SK-N-SH (cell line): Measurements from ENCODE around the gene ELF4. TPM values are rescaled to one million over a fixed set of nuclear protein-coding genes. Genes with fewer than 3 reads are reported as not detected.

Source experiments
- CTCF ChIA-PET: fragments of 300-600, 350-600 bp; formaldehyde crosslinking; extraction: SDS; loops from one replicate; lab custom pipeline; 2021; lab: Yijun Ruan, JAX
- POLR2A ChIA-PET: fragments of 350-600 bp; sonication (Branson Sonifier 250); formaldehyde crosslinking; extraction: SDS; loops from one replicate; lab custom pipeline; 2020; ENCODE audit warnings: antibody characterized with exemption, inconsistent platforms; lab: Yijun Ruan, JAX
- DNase-seq: peaks from one replicate; pipeline ENCODE4 v3.0.0; 2012
- H2AFZ ChIP-seq: fragments of 200-600 bp; sonication (generic); 2 replicates; pipeline ENCODE4 v1.8.1; 2016; ENCODE audit warnings: antibody characterized with exemption, mild to moderate bottlenecking, low read depth
- H3F3A ChIP-seq: fragments of 200-600 bp; sonication (generic); replicated peaks from 2 replicates; pipeline ENCODE3; 2016; ENCODE audit warnings: antibody characterized with exemption, mild to moderate bottlenecking; ENCODE audit not compliant: insufficient read depth
- H3K27ac ChIP-seq, 2 experiments: fragments of 200-500 bp in 1 of 2; fragments of 200-600 bp in 1 of 2; sonication (Bioruptor generic) in 1 of 2; sonication (generic), shearing (Covaris generic) in 1 of 2; 2 replicates each; pipeline versions ENCODE4 v1.5.1 to v1.6.1; 2014 to 2016; ENCODE audit warnings: low read depth in 2 of 2, inconsistent platforms in 1 of 2, low read length in 1 of 2, mild to moderate bottlenecking in 1 of 2, mixed read lengths in 1 of 2
- H3K27me3 ChIP-seq: fragments of 200-600 bp; sonication (generic), shearing (Covaris generic); 2 replicates; pipeline ENCODE4 v1.6.1; 2016; ENCODE audit warnings: mixed run types; ENCODE audit not compliant: insufficient read depth
- H3K36me3 ChIP-seq, 2 experiments: fragments of 200-500 bp in 1 of 2; fragments of 200-600 bp in 1 of 2; sonication (Bioruptor generic) in 1 of 2; sonication (generic) in 1 of 2; replicated peaks in 1 of 2; 2 replicates each; pipeline versions ENCODE3 to v1.5.1; 2014 to 2016; ENCODE audit warnings: low read length in 1 of 2, mild to moderate bottlenecking in 1 of 2; ENCODE audit not compliant: insufficient read depth in 2 of 2, control insufficient read depth in 1 of 2
- H3K4me1 ChIP-seq, 2 experiments: fragments of 200-500 bp in 1 of 2; fragments of 200-600 bp in 1 of 2; sonication (Bioruptor generic) in 1 of 2; sonication (generic), shearing (Covaris generic) in 1 of 2; 2 replicates each; pipeline versions ENCODE4 v1.5.1 to v1.6.1; 2014 to 2016; ENCODE audit warnings: low read depth in 1 of 2, low read length in 1 of 2, mixed run types in 1 of 2; ENCODE audit not compliant: insufficient read depth in 2 of 2, control insufficient read depth in 1 of 2
- H3K4me2 ChIP-seq: fragments of 200-600 bp; sonication (generic), shearing (Covaris generic); 2 replicates; pipeline ENCODE4 v1.6.1; 2017; ENCODE audit warnings: mixed run types
- H3K4me3 ChIP-seq, 2 experiments: fragments of 200-500 bp in 1 of 2; fragments of 200-600 bp in 1 of 2; sonication (Bioruptor generic) in 1 of 2; sonication (generic), shearing (Covaris generic) in 1 of 2; 2 replicates each; pipeline versions ENCODE4 v1.5.1 to v1.8.1; 2014 to 2016; ENCODE audit warnings: low read depth in 2 of 2, inconsistent platforms in 1 of 2, low read length in 1 of 2, mild to moderate bottlenecking in 1 of 2, mixed read lengths in 1 of 2, moderate library complexity in 1 of 2
- H3K79me2 ChIP-seq: fragments of 200-600 bp; sonication (generic); 2 replicates; pipeline ENCODE4 v1.8.1; 2017; ENCODE audit warnings: mild to moderate bottlenecking; ENCODE audit not compliant: insufficient read depth
- H3K9ac ChIP-seq: fragments of 200-600 bp; sonication (generic); 2 replicates; pipeline ENCODE4 v1.6.1; 2017; ENCODE audit warnings: mixed run types
- H3K9me2 ChIP-seq: fragments of 200-600 bp; sonication (generic); 2 replicates; pipeline ENCODE4 v1.6.1; 2017; ENCODE audit warnings: mixed run types
- H3K9me3 ChIP-seq: fragments of 200-600 bp; sonication (generic); 2 replicates; pipeline ENCODE4 v1.6.1; 2017; ENCODE audit warnings: mixed run types, mild to moderate bottlenecking, moderate library complexity
- H4K20me1 ChIP-seq: fragments of 200-600 bp; sonication (generic); 2 replicates; pipeline ENCODE4 v1.6.1; 2017; ENCODE audit warnings: mild to moderate bottlenecking, mixed run types; ENCODE audit not compliant: insufficient read depth
- ELF1 ChIP-seq: IDR thresholded peaks from 2 replicates; pipeline ENCODE4 v1.4.0; 2012
- EZH2phosphoT487 ChIP-seq: fragments of 200-600 bp; sonication (generic); IDR thresholded peaks from 2 replicates; pipeline ENCODE4 v1.6.1; 2017; ENCODE audit warnings: low read depth, mixed run types, mild to moderate bottlenecking, antibody characterized with exemption, moderate library complexity, borderline replicate concordance
- FOSL2 ChIP-seq: IDR thresholded peaks from 2 replicates; pipeline ENCODE4 v1.4.0; 2012; ENCODE audit warnings: low read depth, mild to moderate bottlenecking, moderate library complexity, borderline replicate concordance
- JUND ChIP-seq: IDR thresholded peaks from 2 replicates; pipeline ENCODE4 v1.4.0; 2012
- MAX ChIP-seq: IDR thresholded peaks from 2 replicates; pipeline ENCODE4 v1.4.0; 2012; ENCODE audit warnings: low read depth
- MEF2A ChIP-seq: IDR thresholded peaks from 2 replicates; pipeline ENCODE4 v1.4.0; 2012; ENCODE audit warnings: low read depth, borderline replicate concordance
- MXI1 ChIP-seq: IDR thresholded peaks from 2 replicates; pipeline ENCODE4 v1.6.1; 2012; ENCODE audit warnings: mild to moderate bottlenecking, low read depth, low read length, improper control_type of control experiment
- PBX3 ChIP-seq: IDR thresholded peaks from 2 replicates; pipeline ENCODE4; 2012
- RAD21 ChIP-seq: IDR thresholded peaks from 2 replicates; pipeline ENCODE4 v1.6.1; 2012; ENCODE audit warnings: mild to moderate bottlenecking, low read length
- RXRA ChIP-seq: IDR thresholded peaks from 2 replicates; pipeline ENCODE4 v1.4.0; 2012; ENCODE audit warnings: low read depth, mild to moderate bottlenecking, borderline replicate concordance
- SIN3A ChIP-seq: IDR thresholded peaks from 2 replicates; pipeline ENCODE4 v1.6.1; 2012; ENCODE audit warnings: low read depth, mild to moderate bottlenecking, low read length, moderate library complexity, borderline replicate concordance
- SMC3 ChIP-seq: IDR thresholded peaks from 2 replicates; pipeline ENCODE4 v1.6.1; 2012; ENCODE audit warnings: low read depth, low read length, improper control_type of control experiment
- TCF12 ChIP-seq: IDR thresholded peaks from 2 replicates; pipeline ENCODE4 v1.4.0; 2012
- TEAD4 ChIP-seq: IDR thresholded peaks from 2 replicates; pipeline ENCODE4 v1.4.0; 2012; ENCODE audit warnings: mild to moderate bottlenecking, borderline replicate concordance; ENCODE audit not compliant: insufficient read depth
- YY1 ChIP-seq: IDR thresholded peaks from 2 replicates; pipeline ENCODE4 v1.4.0; 2012; ENCODE audit warnings: low read depth, mild to moderate bottlenecking
- WGBS: methylation state at CpG from one replicate; pipeline ENCODE4 v1.1.6; 2017; ENCODE audit warnings: low lambda C conversion rate; 5-methylcytosine and 5-hydroxymethylcytosine counted together
- polyA plus RNA-seq, 3 experiments: library from polyadenylated mRNA; depleted of rRNA; stranded (reverse); fragments of >200 nt; gene quantifications; 2 replicates each; pipeline ENCODE4 v1.2.3, GENCODE V29; 2012
- TF ChIP-seq, protein P1 (sequence below): IDR thresholded peaks from 2 replicates; pipeline ENCODE4 v1.4.0; 2012; ENCODE audit warnings: low read depth, borderline replicate concordance
- TF ChIP-seq, protein P2 (sequence below): fragments of 150-350 bp; IDR thresholded peaks from 2 replicates; pipeline ENCODE4 v1.6.1; 2016; ENCODE audit warnings: mild to moderate bottlenecking, low read depth, low read length

ELF4 gene
- polyA plus RNA-seq, 1 of the 3 experiments (the other 2 are of a cell fraction): 9.6 TPM

DNA sequence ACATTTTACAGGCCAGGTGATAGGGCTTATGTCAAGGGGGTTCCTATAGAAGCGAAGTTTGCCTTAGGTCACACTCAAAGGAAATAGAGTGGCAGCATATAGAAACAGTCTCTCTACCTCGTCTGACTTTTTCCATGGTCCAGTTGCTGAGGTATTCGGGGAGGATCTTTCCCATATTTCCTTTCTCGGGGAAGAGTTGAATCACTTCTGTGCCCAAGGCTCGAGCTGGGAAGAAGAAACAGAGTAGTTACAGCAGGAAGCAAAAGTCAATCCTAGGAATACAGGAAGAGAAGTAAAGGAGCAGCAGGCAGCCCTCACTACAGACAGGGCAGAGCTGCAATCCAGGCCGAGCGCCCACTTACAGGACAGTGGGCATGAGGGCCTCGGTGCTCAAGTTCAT lies 26.7 kb upstream of the ELF4 start (continued):
- TF ChIP-seq, protein P1, sequence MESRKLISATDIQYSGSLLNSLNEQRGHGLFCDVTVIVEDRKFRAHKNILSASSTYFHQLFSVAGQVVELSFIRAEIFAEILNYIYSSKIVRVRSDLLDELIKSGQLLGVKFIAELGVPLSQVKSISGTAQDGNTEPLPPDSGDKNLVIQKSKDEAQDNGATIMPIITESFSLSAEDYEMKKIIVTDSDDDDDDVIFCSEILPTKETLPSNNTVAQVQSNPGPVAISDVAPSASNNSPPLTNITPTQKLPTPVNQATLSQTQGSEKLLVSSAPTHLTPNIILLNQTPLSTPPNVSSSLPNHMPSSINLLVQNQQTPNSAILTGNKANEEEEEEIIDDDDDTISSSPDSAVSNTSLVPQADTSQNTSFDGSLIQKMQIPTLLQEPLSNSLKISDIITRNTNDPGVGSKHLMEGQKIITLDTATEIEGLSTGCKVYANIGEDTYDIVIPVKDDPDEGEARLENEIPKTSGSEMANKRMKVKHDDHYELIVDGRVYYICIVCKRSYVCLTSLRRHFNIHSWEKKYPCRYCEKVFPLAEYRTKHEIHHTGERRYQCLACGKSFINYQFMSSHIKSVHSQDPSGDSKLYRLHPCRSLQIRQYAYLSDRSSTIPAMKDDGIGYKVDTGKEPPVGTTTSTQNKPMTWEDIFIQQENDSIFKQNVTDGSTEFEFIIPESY: no peak
- TF ChIP-seq ELF1 (no peak), RAD21 (no peak), TEAD4 (no peak), TCF12 (no peak)

GRCh38 chrX:130136496-130136895 lies 26.2 kb upstream of the ELF4 start:
- no peaks in the 10 kb centered on the region for H3F3A ChIP-seq
- ChIA-PET POLR2A (no interaction called here), CTCF (interaction anchor here (1.1 to 1.4 kb wide), 3 partner anchors 15 to 57 kb away, joined by 3 to 4 read pairs (median 3); no protein-coding TSS in a partner anchor)

More at GRCh38 chrX:130136496-130136895, 26.2 kb upstream of the ELF4 start:
- Histone ChIP-seq H3K9ac (no peak overlapping the region), H3K27me3 (no peaks in the 10 kb centered on the region), H4K20me1 (no peaks in the 10 kb centered on the region), H3K4me1 (no peaks in the 10 kb centered on the region), H3K27ac (no peak overlapping the region), H3K9me2 (no peaks in the 10 kb centered on the region), H3K9me3 (no peaks in the 10 kb centered on the region), H3K79me2 (no peaks in the 10 kb centered on the region), H3K36me3 (peaks cover 33 to 43% of the 10 kb centered on the region in 2 experiments), H2AFZ (no peak overlapping the region), H3K4me2 (no peak overlapping the region), H3K4me3 (no peak overlapping the region)
- WGBS: 91% methylated on average over 4 of the region's 5 CpGs
- TF ChIP-seq YY1 (no peak), JUND (no peak), SMC3 (no peak), RXRA (no peak), EZH2phosphoT487 (no peak), RAD21 (no peak), MXI1 (no peak), SIN3A (no peak), FOSL2 (no peak), PBX3 (no peak), MEF2A (no peak), MAX (no peak)
- TF ChIP-seq, protein P2, sequence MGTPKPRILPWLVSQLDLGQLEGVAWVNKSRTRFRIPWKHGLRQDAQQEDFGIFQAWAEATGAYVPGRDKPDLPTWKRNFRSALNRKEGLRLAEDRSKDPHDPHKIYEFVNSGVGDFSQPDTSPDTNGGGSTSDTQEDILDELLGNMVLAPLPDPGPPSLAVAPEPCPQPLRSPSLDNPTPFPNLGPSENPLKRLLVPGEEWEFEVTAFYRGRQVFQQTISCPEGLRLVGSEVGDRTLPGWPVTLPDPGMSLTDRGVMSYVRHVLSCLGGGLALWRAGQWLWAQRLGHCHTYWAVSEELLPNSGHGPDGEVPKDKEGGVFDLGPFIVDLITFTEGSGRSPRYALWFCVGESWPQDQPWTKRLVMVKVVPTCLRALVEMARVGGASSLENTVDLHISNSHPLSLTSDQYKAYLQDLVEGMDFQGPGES: no peak
- DNase-seq: no peak
